ENCODE results near the gene FERD3L.

The FERD3L gene

GRCh38 chr7:19097165-19098055, 47.8 kb downstream of the FERD3L start:
- DNase-seq: no peak

DNA sequence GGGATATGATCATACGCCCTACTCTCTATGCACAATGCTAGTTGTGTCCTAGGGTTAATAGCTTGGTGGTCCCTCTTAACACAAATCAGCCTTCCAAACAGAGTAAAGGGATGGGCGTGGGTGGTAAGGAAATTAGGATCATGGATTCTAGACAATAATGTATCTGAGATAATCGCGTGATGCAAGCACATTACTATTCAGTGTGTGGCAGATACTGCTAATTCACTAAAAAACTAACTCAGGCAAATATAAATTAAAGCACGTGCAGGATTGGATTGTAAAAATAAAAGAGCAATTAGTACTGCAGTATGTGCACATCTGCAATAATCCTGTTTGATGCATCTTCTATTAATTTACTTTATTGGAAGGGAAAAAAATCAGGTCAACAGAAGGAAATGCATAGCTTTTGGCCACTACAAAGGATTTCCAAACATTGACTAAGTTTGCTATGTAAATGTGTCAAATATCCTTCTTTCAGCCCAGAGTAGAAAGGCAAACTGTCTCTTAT, 49.8 kb downstream of the FERD3L start:
- DNase-seq: no peak

All from CD4-positive, alpha-beta T cell treated with Interferon alpha-2 for 1 hour (primary cell).